ENCODE data around the gene RNU6-9.
"Not testable (repeated sequence)": the region's sequence is repeated elsewhere in the genome, so short reads cannot be mapped to it uniquely, and the experiment has no call there.

RNU6-9 gene

DNA sequence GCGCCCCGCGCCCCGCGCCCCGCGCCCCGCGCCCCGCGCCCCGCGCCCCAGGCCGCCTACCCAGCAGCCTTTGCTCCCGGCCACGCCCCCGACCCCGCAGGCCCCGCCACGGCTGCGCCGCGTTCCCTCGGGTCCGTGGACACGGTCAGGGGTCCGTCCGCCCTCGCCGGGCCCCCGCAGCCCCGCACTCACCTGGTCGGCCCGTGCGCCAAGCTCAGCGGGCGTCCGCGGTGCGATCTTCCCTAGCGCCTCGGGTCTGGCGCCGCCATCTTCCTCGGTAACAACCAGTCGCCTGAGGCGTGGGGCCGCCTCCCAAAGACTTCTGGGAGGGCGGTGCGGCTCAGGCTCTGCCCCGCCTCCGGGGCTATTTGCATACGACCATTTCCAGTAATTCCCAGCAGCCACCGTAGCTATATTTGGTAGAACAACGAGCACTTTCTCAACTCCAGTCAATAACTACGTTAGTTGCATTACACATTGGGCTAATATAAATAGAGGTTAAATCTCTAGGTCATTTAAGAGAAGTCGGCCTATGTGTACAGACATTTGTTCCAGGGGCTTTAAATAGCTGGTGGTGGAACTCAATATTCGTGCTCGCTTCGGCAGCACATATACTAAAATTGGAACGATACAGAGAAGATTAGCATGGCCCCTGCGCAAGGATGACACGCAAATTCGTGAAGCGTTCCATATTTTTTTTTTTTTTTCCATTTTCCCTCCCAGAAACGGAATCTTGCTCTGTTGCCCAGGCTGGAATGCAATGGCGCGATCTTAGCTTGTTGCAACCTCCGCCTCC is at the start of gene RNU6-9, which contains the start of gene MED16:
RNU6-9 (plus strand) TSS at position 591 of the 796 bp plus-strand sequence.
MED16 (minus strand) TSS at position 294 of the 796 bp plus-strand sequence. CDS start 2,056 bp downstream, outside the sequence.
- peak within 1 kb of the TSS; percentile 78 for H3K4me3 ChIP-seq (ENCODE audit: low read depth, low read length)
- DNase-seq (ENCODE audit: low read depth): peak; percentile 68

DNA sequence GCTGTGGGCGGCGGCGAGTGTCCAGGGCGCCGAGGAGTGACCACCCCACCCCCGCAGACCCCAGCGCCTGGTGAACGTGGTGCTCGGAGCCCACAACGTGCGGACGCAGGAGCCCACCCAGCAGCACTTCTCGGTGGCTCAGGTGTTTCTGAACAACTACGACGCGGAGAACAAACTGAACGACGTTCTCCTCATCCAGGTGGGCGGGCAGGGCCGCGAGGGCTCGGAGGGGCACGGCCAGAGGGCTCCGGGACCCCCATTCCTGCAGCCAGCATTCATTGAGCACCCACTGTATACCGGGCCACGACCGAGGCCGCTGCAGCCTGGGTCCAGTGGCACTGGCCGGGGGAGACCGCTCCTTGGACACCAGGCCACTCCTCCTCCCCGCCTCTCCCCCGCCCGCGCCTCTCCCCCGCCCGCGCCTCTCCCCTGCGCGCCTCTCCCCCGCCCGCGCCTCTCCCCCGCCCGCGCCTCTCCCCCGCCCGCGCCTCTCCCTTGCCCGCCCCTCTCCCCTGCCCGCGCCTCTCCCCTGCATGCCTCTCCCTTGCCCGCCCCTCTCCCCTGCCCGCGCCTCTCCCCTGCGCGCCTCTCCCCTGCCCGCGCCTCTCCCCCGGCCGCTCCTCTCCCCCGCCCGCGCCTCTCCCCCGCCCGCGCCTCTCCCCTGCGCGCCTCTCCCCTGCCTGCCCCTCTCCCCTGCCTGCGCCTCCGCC is 49.3 kb upstream of the RNU6-9 start:
- no peak for DNase-seq (ENCODE audit: low read depth)
- peak overlapping the region; percentile 11 for H3K4me3 ChIP-seq (ENCODE audit: low read depth, low read length)

DNA sequence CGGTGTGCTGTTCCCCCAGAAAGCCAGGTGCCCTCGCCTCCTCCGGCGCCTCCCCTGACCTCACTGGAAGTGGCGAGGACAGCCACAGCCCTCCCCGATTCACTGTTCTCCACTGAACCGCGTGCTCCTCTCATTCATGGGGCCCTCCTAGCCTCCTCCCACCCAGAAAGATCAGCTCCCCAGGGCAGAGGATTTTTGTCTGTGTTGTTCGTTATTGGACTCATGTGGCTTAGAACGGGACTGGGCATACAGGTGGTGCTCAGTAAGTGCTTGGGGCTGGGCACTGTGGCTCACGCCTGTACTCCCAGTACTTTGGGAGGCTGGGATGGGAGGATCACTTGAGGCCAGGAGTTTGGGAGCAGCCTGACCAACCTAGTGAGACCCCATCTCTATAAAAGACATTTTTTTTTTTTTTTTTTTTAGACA is 48.7 kb upstream of the RNU6-9 start:
- DNase-seq (ENCODE audit: low read depth): no peak
- no peak overlapping the region for H3K4me3 ChIP-seq (ENCODE audit: low read depth, low read length)

DNA sequence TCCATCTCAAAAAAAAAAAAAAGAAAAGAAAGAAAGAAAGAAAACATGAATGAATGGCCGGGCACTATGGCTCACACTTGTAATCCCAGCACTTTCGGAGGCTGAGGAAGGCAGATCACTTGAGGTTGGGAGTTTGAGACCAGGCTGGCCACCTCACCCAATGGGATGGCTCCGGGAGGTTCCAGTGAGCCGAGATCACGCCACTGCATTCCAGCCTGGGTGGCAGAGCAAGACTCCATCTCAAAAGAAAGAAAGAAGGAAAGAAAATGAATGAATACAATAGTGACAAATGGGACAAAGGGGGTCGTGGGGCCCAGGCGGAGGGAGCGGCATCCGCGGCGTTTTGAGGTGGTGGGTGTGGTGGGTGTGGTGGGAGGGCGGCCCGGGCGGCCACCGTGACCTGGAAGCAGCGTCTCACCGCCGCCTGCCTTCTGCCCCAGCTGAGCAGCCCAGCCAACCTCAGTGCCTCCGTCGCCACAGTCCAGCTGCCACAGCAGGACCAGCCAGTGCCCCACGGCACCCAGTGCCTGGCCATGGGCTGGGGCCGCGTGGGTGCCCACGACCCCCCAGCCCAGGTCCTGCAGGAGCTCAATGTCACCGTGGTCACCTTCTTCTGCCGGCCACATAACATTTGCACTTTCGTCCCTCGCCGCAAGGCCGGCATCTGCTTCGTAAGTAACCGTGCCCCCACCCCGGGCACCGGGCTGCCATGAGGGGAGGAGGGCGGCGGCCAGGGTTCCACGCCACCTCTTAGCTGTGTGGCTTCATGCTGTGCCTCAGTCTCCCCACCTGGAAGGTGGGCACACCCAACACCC is 47.4 kb upstream of the RNU6-9 start:
- DNase-seq (ENCODE audit: low read depth): no peak
- no peak overlapping the region for H3K4me3 ChIP-seq (ENCODE audit: low read depth, low read length)

DNA sequence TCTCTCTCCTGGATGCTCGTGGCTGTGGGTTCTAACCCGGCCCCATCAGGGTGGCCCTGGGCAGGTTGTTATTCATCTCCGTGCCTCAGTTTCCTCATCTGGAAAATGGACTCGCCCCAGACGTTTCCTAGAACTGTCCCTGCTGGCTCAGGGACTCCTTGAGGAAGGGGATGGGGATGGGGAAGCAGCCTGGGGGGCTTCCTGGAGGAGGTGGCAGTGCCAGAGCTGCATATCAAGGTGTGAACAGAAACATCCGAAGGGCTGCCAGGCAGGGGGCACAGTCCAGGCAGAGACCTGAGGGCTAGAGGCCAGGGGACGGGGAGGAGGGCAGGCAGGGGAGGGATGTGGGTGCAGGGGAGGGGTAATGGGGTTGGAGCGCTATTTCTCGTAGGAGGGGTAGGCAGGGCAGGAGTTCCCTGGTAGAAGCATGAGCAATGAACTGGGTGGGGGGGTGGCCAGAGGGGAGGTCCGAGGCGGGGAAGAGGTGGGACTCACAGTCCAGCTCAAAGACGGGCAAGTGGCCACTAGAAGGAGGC is 44.8 kb upstream of the RNU6-9 start:
- H3K4me3 ChIP-seq (ENCODE audit: low read depth, low read length): no peak overlapping the region
- no peak for DNase-seq (ENCODE audit: low read depth)

DNA sequence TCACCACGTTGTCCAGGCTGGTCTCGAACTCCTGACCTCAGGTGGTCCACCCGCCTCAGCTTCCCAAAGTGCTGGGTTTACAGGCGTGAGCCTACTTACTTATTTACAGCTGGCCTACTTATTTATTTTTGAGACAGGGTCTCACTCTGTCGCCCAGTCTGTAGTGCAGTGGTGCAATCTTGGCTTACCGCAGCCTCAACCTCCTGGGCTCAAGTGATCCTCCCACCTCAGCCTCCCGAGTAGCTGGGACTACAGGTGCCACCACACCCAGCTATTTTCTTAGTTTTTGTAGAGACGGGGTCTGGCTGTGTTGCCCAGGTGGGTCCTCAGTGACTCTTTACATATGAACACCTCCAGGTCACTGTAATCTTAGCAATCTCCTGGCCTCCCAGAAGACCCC is 44.1 kb upstream of the RNU6-9 start:
- DNase-seq (ENCODE audit: low read depth); H3K4me3 ChIP-seq (ENCODE audit: low read depth, low read length): not testable (repeated sequence)

DNA sequence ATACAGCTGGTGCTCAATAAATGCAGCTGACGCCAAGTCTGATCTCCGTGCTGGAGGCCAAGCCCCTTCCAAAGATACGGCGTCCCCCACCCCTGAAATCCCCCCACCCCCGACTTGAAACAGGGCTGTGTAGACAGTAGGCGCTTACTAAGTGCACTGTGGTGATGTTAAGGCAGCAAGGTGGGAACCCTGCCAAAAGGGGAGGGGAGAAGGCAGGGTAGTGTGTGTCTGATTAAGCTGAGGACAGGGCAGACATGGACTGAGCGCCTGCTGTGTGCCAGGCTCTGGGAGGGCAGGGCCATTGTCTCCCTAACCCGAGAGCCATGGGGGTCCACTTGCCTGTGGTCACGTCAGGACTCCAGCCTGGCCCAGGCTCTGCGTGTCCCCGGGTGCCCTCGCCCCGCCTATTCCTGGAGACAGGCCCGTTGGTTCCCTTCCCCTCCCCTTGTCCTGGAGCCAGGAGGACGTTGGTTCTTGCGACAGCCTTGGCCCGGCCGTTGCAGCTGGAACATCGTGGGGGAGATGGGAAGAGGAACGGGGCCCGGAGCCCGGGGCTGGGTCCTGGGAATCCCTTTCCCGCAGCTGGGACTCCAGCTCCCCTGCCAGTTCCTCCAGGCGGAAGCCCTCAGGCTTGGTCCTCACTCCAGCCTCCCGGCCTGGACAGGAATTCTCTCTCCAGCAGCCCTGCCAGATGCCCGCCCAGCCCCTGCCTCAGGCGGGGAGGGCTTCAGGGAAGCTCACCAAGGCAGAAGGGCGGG is 42.9 kb upstream of the RNU6-9 start:
- DNase-seq (ENCODE audit: low read depth): peak; percentile 91
- H3K4me3 ChIP-seq (ENCODE audit: low read depth, low read length): peak overlapping the region; percentile 5

DNA sequence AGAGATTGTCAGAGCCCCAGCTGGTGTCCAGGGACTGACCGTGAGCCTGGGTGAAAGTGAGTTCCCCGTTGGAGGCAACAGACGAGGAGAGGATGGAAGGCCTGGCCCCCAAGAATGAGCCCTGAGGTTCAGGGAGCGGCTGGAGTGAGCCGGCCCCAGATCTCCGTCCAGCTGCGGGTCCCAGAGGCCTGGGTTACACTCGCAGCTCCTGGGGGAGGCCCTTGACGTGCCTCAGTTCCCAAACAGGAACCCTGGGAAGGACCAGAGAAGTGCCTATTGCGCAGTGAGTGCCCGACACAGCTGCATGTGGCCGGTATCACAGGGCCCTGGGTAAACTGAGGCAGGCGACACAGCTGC is 42.3 kb upstream of the RNU6-9 start:
- H3K4me3 ChIP-seq (ENCODE audit: low read depth, low read length): peak overlapping the region; percentile 5
- no peak for DNase-seq (ENCODE audit: low read depth)

DNA sequence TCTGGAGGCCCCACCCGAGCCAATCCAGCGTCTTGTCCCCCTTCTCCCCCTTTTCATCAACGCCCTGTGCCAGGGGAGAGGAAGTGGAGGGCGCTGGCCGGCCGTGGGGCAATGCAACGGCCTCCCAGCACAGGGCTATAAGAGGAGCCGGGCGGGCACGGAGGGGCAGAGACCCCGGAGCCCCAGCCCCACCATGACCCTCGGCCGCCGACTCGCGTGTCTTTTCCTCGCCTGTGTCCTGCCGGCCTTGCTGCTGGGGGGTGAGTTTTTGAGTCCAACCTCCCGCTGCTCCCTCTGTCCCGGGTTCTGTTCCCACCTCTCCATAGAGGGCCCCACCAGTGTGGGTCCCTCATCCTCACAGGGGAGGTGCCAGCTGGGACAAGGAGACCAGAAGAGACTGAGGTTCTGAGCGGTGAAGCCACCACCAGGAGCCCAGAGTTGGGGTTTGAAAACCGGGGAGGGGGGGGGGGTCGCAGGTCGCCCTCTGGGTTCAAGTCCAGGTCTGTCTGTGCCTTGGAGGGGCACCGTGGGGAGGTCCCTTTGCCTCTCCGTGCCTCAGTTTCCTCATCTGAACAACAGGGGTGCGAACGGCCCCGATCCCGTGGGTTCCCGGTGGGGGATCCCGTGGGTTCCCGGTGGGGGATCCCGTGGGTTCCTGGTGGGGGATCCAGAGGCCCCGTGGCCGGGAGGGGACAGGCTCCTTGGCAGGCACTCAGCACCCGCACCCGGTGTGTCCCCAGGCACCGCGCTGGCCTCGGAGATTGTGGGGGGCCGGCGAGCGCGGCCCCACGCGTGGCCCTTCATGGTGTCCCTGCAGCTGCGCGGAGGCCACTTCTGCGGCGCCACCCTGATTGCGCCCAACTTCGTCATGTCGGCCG is 40.9 kb upstream of the RNU6-9 start, which contains the start of gene ELANE:
ELANE (plus strand) TSS at position 168 of the 878 bp plus-strand sequence; CDS start at position 194, 26 bp downstream.
- DNase-seq (ENCODE audit: low read depth): no peak

DNA sequence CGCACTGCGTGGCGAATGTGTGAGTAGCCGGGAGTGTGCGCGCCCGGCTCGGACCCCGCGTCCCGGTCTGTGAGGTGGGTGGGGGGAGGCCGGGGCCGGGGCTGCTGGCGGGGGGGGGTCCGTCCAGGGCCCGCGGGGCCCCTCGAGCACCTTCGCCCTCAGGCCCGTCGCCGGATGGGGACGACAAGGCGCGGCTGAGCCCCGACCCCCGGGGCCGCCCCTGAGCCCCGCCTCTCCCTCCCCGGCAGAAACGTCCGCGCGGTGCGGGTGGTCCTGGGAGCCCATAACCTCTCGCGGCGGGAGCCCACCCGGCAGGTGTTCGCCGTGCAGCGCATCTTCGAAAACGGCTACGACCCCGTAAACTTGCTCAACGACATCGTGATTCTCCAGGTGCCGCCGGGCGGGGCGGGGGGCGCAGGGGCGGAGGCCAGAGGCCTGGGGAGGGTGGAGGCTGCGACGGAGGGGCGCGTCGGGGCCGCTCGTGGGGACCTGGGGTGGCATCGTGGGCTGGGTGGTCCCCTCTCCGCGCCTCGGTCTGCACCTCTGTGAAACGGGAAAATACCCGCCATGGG is 40.2 kb upstream of the RNU6-9 start:
- no peak overlapping the region for H3K4me3 ChIP-seq (ENCODE audit: low read depth, low read length)
- no peak for DNase-seq (ENCODE audit: low read depth)

More for the DNA sequence above, 40.9 kb upstream of the RNU6-9 start, which contains the start of gene ELANE:
- H3K4me3 ChIP-seq (ENCODE audit: low read depth, low read length): no peak within 1 kb of the TSS

DNA sequence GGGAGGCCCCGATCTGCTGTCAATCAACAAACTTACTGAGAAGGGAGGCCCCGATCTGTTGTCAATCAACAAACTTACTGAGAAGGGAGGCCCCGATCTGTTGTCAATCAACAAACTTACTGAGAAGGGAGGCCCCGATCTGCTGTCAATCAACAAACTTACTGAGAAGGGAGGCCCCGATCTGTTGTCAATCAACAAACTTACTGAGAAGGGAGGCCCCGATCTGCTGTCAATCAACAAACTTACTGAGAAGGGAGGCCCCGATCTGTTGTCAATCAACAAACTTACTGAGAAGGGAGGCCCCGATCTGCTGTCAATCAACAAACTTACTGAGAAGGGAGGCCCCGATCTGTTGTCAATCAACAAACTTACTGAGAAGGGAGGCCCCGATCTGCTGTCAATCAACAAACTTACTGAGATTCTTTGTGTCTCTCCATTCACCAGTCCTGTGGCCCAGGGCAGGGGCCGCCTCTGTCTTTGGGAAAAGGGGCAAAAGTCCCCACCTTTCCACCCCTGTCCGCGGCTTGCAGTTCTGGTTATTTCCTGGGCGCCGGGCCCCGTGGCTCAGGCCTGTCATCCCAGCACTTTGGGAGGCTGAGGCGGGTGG is 39.6 kb upstream of the RNU6-9 start:
- H3K4me3 ChIP-seq (ENCODE audit: low read depth, low read length); DNase-seq (ENCODE audit: low read depth): not testable (repeated sequence)

DNA sequence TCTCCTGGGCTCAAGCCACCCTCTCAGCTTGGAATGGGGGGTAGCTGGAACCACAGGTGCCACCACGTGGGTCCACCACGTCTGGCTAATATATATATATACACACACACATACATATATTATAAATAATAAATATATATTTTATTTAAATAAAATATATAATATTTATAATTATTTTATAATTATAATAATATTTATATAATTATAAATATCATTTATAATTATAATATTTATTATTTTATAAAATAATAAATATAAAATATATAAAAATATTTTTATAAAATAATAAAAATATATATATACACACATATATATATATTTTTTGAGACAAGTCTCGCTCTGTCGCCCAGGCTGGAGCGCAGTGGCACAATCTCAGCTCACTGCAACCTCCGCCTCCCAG is 38.7 kb upstream of the RNU6-9 start:
- H3K4me3 ChIP-seq (ENCODE audit: low read depth, low read length): no peak overlapping the region
- no peak for DNase-seq (ENCODE audit: low read depth)

DNA sequence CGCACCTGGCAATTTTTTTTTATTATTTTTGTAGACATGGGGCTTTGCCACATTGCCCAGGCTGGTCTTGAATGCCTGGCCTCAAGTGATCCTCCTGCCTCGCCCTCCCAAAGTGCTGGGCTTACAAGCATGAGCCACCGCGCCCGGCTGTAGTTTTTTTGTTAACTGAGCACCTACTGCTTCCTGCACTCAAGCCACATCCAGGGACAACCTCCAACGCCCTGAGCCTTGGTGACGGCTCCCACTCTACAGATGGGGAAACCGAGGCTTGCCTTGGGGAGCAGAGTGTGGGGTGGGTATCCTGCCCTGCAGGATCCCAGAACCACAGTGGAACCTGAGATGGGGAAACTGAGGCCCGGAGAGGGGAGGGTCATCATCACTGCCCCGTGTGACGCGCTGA is 38.1 kb upstream of the RNU6-9 start:
- H3K4me3 ChIP-seq (ENCODE audit: low read depth, low read length): no peak overlapping the region
- no peak for DNase-seq (ENCODE audit: low read depth)

DNA sequence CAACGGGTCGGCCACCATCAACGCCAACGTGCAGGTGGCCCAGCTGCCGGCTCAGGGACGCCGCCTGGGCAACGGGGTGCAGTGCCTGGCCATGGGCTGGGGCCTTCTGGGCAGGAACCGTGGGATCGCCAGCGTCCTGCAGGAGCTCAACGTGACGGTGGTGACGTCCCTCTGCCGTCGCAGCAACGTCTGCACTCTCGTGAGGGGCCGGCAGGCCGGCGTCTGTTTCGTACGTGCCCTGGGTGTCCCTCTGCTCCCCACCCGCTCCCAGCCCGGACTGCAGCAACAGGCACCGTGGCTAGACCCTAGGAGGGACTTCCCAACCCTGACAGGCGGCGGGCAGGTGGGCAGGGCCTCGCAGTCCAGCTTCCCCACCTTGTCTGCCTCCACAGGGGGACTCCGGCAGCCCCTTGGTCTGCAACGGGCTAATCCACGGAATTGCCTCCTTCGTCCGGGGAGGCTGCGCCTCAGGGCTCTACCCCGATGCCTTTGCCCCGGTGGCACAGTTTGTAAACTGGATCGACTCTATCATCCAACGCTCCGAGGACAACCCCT is 37.6 kb upstream of the RNU6-9 start:
- DNase-seq (ENCODE audit: low read depth): no peak
- no peak overlapping the region for H3K4me3 ChIP-seq (ENCODE audit: low read depth, low read length)

DNA sequence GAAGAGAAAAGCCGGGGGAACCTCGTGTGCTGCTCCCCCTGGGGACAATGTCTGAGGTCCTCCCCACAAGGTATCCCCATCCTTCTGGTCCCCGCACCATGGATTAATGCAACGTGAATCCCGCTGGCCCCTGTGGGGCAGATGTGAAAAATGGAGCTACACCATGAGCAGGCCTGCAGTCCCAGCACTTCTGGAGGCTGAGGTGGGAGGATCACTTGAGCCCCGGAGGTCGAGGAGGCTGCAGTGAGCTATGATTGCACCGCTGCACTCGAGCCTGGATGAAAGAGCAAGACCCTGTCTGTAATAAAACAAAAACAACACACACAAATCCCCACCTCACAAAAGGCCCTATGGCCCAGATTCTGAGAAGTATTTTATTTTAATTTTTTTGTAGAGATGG is 35.0 kb upstream of the RNU6-9 start:
- DNase-seq (ENCODE audit: low read depth): no peak
- H3K4me3 ChIP-seq (ENCODE audit: low read depth, low read length): no peak overlapping the region

DNA sequence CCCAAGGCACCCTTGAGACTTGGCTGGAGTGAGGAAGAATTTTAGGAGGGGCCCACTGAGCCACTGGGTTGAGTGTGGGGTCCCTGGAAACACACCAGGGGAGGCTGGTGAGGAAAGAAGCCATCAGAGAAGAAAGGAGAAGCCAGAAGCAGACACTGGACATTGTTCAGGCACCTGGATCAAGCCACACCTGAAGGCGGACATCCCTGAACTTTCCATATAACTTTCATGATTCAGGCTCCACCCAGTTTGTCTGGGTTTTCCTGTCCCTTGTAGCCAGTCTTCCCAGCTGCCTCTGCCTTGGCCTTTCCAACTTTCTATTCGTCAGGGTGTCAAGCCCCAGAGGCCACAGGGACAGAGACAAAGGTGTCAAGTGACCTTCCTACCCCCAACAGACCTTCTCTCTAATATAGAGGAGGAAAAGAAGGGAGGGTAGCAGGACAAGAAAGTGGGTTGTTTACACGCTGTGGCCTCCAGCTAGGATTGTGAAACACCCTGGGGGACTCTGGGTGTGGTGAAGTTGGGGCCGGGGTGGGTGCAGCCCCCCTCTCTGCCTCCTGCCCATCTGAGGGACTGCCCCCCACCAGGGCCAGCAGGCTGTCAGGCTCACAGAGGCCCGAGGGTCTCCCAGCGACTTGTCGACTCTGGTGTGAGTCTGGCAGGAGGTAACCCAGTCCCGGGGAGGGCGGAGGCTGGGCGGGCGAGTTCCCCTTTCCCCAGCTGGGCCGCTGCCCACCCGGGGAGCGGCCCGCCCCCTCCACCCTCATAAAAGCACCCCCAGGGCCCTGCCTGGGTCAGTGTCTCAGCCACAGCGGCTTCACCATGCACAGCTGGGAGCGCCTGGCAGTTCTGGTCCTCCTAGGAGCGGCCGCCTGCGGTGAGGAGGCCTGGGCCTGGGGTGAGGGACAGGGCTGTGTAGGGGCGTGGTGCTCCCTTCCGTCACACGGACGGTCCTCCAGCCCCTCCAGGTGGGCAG is 34.1 kb upstream of the RNU6-9 start, which contains the start of gene CFD:
CFD (plus strand) TSS at position 797 of the 976 bp plus-strand sequence; CDS start at position 823, 26 bp downstream.
- no peak for DNase-seq (ENCODE audit: low read depth)

More for the DNA sequence above, 34.1 kb upstream of the RNU6-9 start, which contains the start of gene CFD:
- H3K4me3 ChIP-seq (ENCODE audit: low read depth, low read length): peak within 1 kb of the TSS; percentile 38

Data from skeletal muscle cell (primary cell).